ENCODE measurements around the gene LDB2.

- no peak for TF ChIP-seq CTCF (IDR thresholded peaks at IDR 0.05; ENCODE audit: low read length)
- no peak for TF ChIP-seq EZH2phosphoT487 (IDR thresholded peaks at IDR 0.05; ENCODE audit: low read length)
- TF ChIP-seq EZH2 (optimal IDR thresholded peaks at IDR 0.05; ENCODE audit: low read depth, low read length), result no peak
These were observed 33.1 kb downstream of the LDB2 start for GRCh38 chr4:16865209-16865896.

All from MM.1S (cell line).